GM23338 (cell line): Measurements from ENCODE around the gene EDNRA. TPM values are rescaled to one million over a fixed set of nuclear protein-coding genes. Genes with fewer than 3 reads are reported as not detected.

Experiments used
- ATAC-seq: fragments of 200-7000 bp; cut with Tn5 transposase; 3 replicates; pipeline ENCODE4 v1.9.1; 2020
- DNase-seq: peaks from one replicate; pipeline ENCODE4 v3.0.0-alpha.2; 2015; ENCODE audit warnings: low spot score
- H2AFZ ChIP-seq: fragments of 200-600 bp; sonication (generic); 2 replicates; pipeline ENCODE4 v1.8.0; 2016; ENCODE audit warnings: antibody characterized with exemption, mild to moderate bottlenecking, moderate library complexity
- H3F3A ChIP-seq: fragments of 200-600 bp; sonication (generic); replicated peaks from 2 replicates; pipeline ENCODE4 v1.8.0; 2017; ENCODE audit warnings: antibody characterized with exemption, mixed run types, low read depth
- H3K27ac ChIP-seq: fragments of 200-600 bp; sonication (generic); 2 replicates; pipeline ENCODE4 v1.6.1; 2016; ENCODE audit warnings: low read depth
- H3K27me3 ChIP-seq: fragments of 200-600 bp; sonication (generic); 2 replicates; pipeline ENCODE4 v1.8.0; 2016; ENCODE audit warnings: mild to moderate bottlenecking, mixed run types, moderate library complexity; ENCODE audit not compliant: insufficient read depth
- H3K36me3 ChIP-seq: fragments of 200-600 bp; sonication (generic); 2 replicates; pipeline ENCODE4 v1.8.0; 2016; ENCODE audit warnings: mild to moderate bottlenecking; ENCODE audit not compliant: insufficient read depth
- H3K4me1 ChIP-seq: fragments of 200-600 bp; sonication (generic); 2 replicates; pipeline ENCODE4 v1.8.0; 2016; ENCODE audit warnings: mild to moderate bottlenecking, moderate library complexity; ENCODE audit not compliant: insufficient read depth
- H3K4me2 ChIP-seq: fragments of 200-600 bp; sonication (generic); 2 replicates; pipeline ENCODE4 v1.7.1; 2017; ENCODE audit warnings: mixed run types
- H3K4me3 ChIP-seq: fragments of 200-600 bp; sonication (generic); 2 replicates; pipeline ENCODE4 v1.6.1; 2016; ENCODE audit warnings: mixed run types
- H3K79me2 ChIP-seq: fragments of 200-600 bp; sonication (generic); replicated peaks from 2 replicates; pipeline ENCODE4 v1.8.0; 2017; ENCODE audit warnings: mild to moderate bottlenecking; ENCODE audit not compliant: insufficient read depth
- H3K9me2 ChIP-seq: fragments of 200-600 bp; sonication (generic); 2 replicates; pipeline ENCODE4 v1.8.0; 2017; ENCODE audit not compliant: insufficient read depth
- H4K20me1 ChIP-seq: fragments of 200-600 bp; sonication (generic); replicated peaks from 2 replicates; pipeline ENCODE4 v1.8.0; 2017; ENCODE audit warnings: mild to moderate bottlenecking; ENCODE audit not compliant: insufficient read depth
- H3K27ac Mint-ChIP-seq: 2 replicates; pipeline ENCODE4 v1.8.0; 2020; ENCODE audit warnings: inconsistent platforms, mild to moderate bottlenecking, moderate library complexity, mixed read lengths
- H3K27me3 Mint-ChIP-seq: 3 replicates; pipeline ENCODE4 v1.8.0; 2022; ENCODE audit warnings: low read depth, mild to moderate bottlenecking, moderate library complexity, mixed read lengths, inconsistent platforms; ENCODE audit not compliant: insufficient read depth, poor library complexity
- H3K36me3 Mint-ChIP-seq: 3 replicates; pipeline ENCODE4 v1.8.0; 2021; ENCODE audit warnings: low read depth, mild to moderate bottlenecking, inconsistent platforms, moderate library complexity, mixed read lengths
- H3K4me1 Mint-ChIP-seq: 3 replicates; pipeline ENCODE4 v1.8.0; 2020; ENCODE audit warnings: mild to moderate bottlenecking, inconsistent platforms, mixed read lengths
- H3K4me3 Mint-ChIP-seq: 3 replicates; pipeline ENCODE4 v1.8.0; 2021; ENCODE audit warnings: moderate library complexity, mild to moderate bottlenecking, inconsistent platforms, mixed read lengths
- H3K9me3 Mint-ChIP-seq: 3 replicates; pipeline ENCODE4 v1.8.0; 2020; ENCODE audit warnings: moderate library complexity, mild to moderate bottlenecking, inconsistent platforms, mixed read lengths
- CREB1 ChIP-seq: fragments of 250-450 bp; sonication (Bioruptor Pico); IDR thresholded peaks from 2 replicates; pipeline ENCODE4 v1.5.0; 2020; ENCODE audit warnings: low read depth, mild to moderate bottlenecking, moderate library complexity
- CTCF ChIP-seq, 2 experiments: fragments of 200-600 bp in 1 of 2; sonication (generic) in 1 of 2; conservative IDR thresholded peaks; 2 replicates each; pipeline versions ENCODE4 v1.5.1 to v1.6.1; 2016 to 2017; ENCODE audit warnings: antibody characterized with exemption in 2 of 2, low read depth in 2 of 2, mild to moderate bottlenecking in 2 of 2, moderate library complexity in 1 of 2
- ETS1 ChIP-seq: IDR thresholded peaks from 2 replicates; pipeline ENCODE4 v1.6.1; 2016; ENCODE audit warnings: antibody characterized with exemption
- EZH2 ChIP-seq: fragments of 200-600 bp; sonication (generic); IDR thresholded peaks from one replicate; pipeline ENCODE4 v1.8.0; 2017; ENCODE audit warnings: antibody characterized with exemption, mild to moderate bottlenecking, low read depth; ENCODE audit not compliant: unreplicated experiment
- EZH2phosphoT487 ChIP-seq: fragments of 200-600 bp; sonication (generic); IDR thresholded peaks from one replicate; pipeline ENCODE4 v1.8.1; 2018; ENCODE audit warnings: antibody characterized with exemption; ENCODE audit not compliant: unreplicated experiment
- JUNB ChIP-seq: IDR thresholded peaks from one replicate; pipeline ENCODE4 v1.6.1; 2016; ENCODE audit warnings: antibody characterized with exemption; ENCODE audit not compliant: unreplicated experiment
- NANOG ChIP-seq: IDR thresholded peaks from 2 replicates; pipeline ENCODE4 v1.6.1; 2016; ENCODE audit warnings: antibody characterized with exemption, borderline replicate concordance
- POLR2AphosphoS5 ChIP-seq: IDR thresholded peaks from 2 replicates; pipeline ENCODE4 v1.6.1; 2016; ENCODE audit warnings: antibody characterized with exemption, low read depth
- REST ChIP-seq: IDR thresholded peaks from one replicate; pipeline ENCODE4 v1.6.1; 2018; ENCODE audit warnings: antibody characterized with exemption; ENCODE audit not compliant: unreplicated experiment
- STAT1 ChIP-seq: IDR thresholded peaks from one replicate; pipeline ENCODE4 v1.6.1; 2016; ENCODE audit warnings: antibody characterized with exemption; ENCODE audit not compliant: unreplicated experiment
- ZNF114 ChIP-seq: fragments of 250-450 bp; sonication (Bioruptor Pico); IDR thresholded peaks from 2 replicates; pipeline ENCODE4 v1.5.0; 2020; ENCODE audit warnings: mild to moderate bottlenecking, moderate library complexity
- ZNF331 ChIP-seq: fragments of 250-450 bp; sonication (Bioruptor Pico); IDR thresholded peaks from 2 replicates; pipeline ENCODE4 v1.5.0; 2020; ENCODE audit warnings: low read depth, mild to moderate bottlenecking, moderate library complexity
- ZNF462 ChIP-seq: fragments of 250-450 bp; sonication (Bioruptor Pico); IDR thresholded peaks from 2 replicates; pipeline ENCODE4 v1.5.0; 2020; ENCODE audit warnings: mild to moderate bottlenecking, moderate library complexity
- polyA plus RNA-seq: library from polyadenylated mRNA; unstranded; fragments of >200 nt; fragmentation: Nextera tagmentation; extraction: Ambion mirVana; gene quantifications from 2 replicates; pipeline ENCODE4 v1.2.1, GENCODE V29; 2016
- total RNA-seq: library from RNA; depleted of rRNA; stranded (reverse); fragments of >200 nt; shearing (Covaris generic); gene quantifications from 2 replicates; pipeline ENCODE4 v1.2.3, GENCODE V29; 2014

Gene EDNRA
- total and polyA plus RNA-seq, 2 experiments from 2014 or later, result 1.5 to 5.0 TPM

- H3K4me3 ChIP-seq, result no peak overlapping the region
- TF ChIP-seq NANOG (no peak), ZNF462 (no peak), STAT1 (no peak), JUNB (no peak), EZH2 (no peak), REST (no peak), POLR2AphosphoS5 (no peak), ZNF114 (CRISPR knock-in tag) (no peak), ETS1 (no peak), CREB1 (CRISPR knock-in tag) (no peak), CTCF (conservative IDR thresholded peaks at IDR 0.05; ENCODE audit: low read depth in 2 of 2) (no peak), ZNF331 (CRISPR knock-in tag) (no peak), EZH2phosphoT487 (no peak)
- ATAC-seq, result no peak
- H3K4me1 ChIP-seq, result no peaks in the 10 kb centered on the region
- Mint-ChIP-seq H3K36me3 (no peaks in the 10 kb centered on the region), H3K9me3 (no peaks in the 10 kb centered on the region), H3K4me3 (no peak overlapping the region), H3K27ac (no peak overlapping the region), H3K27me3 (no peaks in the 10 kb centered on the region), H3K4me1 (peaks cover 6% of the 10 kb centered on the region)
- H3K27me3 ChIP-seq, result no peaks in the 10 kb centered on the region
- H3F3A ChIP-seq, result no peaks in the 10 kb centered on the region
- H4K20me1 ChIP-seq, result no peaks in the 10 kb centered on the region
- DNase-seq, result no peak
- no peak overlapping the region for H3K27ac ChIP-seq
- H3K4me2 ChIP-seq, result no peak overlapping the region
- no peaks in the 10 kb centered on the region for H3K36me3 ChIP-seq
- no peak overlapping the region for H2AFZ ChIP-seq
- H3K79me2 ChIP-seq, result no peaks in the 10 kb centered on the region
- no peaks in the 10 kb centered on the region for H3K9me2 ChIP-seq
These were observed 13.4 kb downstream of the EDNRA start for GRCh38 chr4:147494301-147494700.
